Stimulated activated CD4-positive, alpha-beta T cell treated with anti-CD3 and anti-CD28 coated beads, Interleukin-12 subunit alpha, Interleukin-12 subunit beta, amount 100 ng/mL, for 4 hours (primary cell): ENCODE measurements around the gene SNX9.
"Not testable (repeated sequence)": the region's sequence is repeated elsewhere in the genome, so short reads cannot be mapped to it uniquely, and the experiment has no call there.

ENCODE experiments used
- DNase-seq: peaks from one replicate; pipeline ENCODE4 v3.0.0-alpha.2; 2020

The SNX9 gene

GRCh38 chr6:157892363-157892877 is 69.4 kb downstream of the SNX9 start:
- DNase-seq: no peak

- DNase-seq: no peak
These were observed 70.2 kb downstream of the SNX9 start for GRCh38 chr6:157893238-157893637.

GRCh38 chr6:157895585-157895984 is 72.5 kb downstream of the SNX9 start:
- DNase-seq: no peak

- no peak for DNase-seq
These were observed 73.9 kb downstream of the SNX9 start for GRCh38 chr6:157896932-157897331.

- no peak for DNase-seq
These were observed 75.1 kb downstream of the SNX9 start for GRCh38 chr6:157898169-157898568.

- no peak for DNase-seq
These were observed 75.6 kb downstream of the SNX9 start for GRCh38 chr6:157898640-157899039.

GRCh38 chr6:157900262-157900661 is 77.2 kb downstream of the SNX9 start:
- not testable (repeated sequence) for DNase-seq

GRCh38 chr6:157900751-157901150 is 77.7 kb downstream of the SNX9 start:
- DNase-seq: not testable (repeated sequence)

- DNase-seq: no peak
These were observed 82.0 kb downstream of the SNX9 start for GRCh38 chr6:157904999-157905398.

GRCh38 chr6:157905590-157906342 is 82.7 kb downstream of the SNX9 start:
- no peak for DNase-seq

- no peak for DNase-seq
These were observed 83.6 kb downstream of the SNX9 start for GRCh38 chr6:157906537-157907061.

- DNase-seq: no peak
These were observed 84.6 kb downstream of the SNX9 start for GRCh38 chr6:157907651-157908050.

- no peak for DNase-seq
These were observed 85.6 kb downstream of the SNX9 start for GRCh38 chr6:157908369-157909281.

- DNase-seq: no peak
These were observed 86.2 kb downstream of the SNX9 start for GRCh38 chr6:157909282-157909664.

GRCh38 chr6:157911278-157911677 is 88.2 kb downstream of the SNX9 start:
- no peak for DNase-seq

- DNase-seq: no peak
These were observed 88.7 kb downstream of the SNX9 start for GRCh38 chr6:157911786-157912185.

GRCh38 chr6:157912326-157912725 is 89.3 kb downstream of the SNX9 start:
- DNase-seq: no peak

GRCh38 chr6:157921685-157922367 is 98.8 kb downstream of the SNX9 start:
- no peak for DNase-seq

GRCh38 chr6:157925771-157926170 is 102.7 kb downstream of the SNX9 start:
- no peak for DNase-seq

GRCh38 chr6:157927011-157927410 is 104.0 kb downstream of the SNX9 start:
- no peak for DNase-seq

GRCh38 chr6:157928428-157928827 is 105.4 kb downstream of the SNX9 start:
- DNase-seq: no peak

GRCh38 chr6:157929076-157929475 is 106.0 kb downstream of the SNX9 start:
- no peak for DNase-seq

- no peak for DNase-seq
These were observed 106.8 kb downstream of the SNX9 start for GRCh38 chr6:157929765-157930319.
